Prostate gland (tissue), 2 donors: Measurements from ENCODE around the gene RPS6KA2.

Experiments
- POLR2AphosphoS5 ChIP-seq: sonication (generic); formaldehyde crosslinking; IDR thresholded peaks from one replicate; pipeline ENCODE4 v1.6.1; 2017; ENCODE audit warnings: antibody characterized with exemption
- TF ChIP-seq, protein P1 (sequence below), 4 experiments: fragments of 200-600 bp in 2 of 4; fragments of 450-650 bp in 2 of 4; sonication (generic) in 2 of 4; IDR thresholded peaks; 1 replicate in 3 of 4; 2 replicates in 1 of 4; pipeline ENCODE4 v1.5.1; 2016 to 2019; ENCODE audit warnings: antibody characterized with exemption in 4 of 4, mild to moderate bottlenecking in 2 of 4, moderate library complexity in 2 of 4

DNA sequence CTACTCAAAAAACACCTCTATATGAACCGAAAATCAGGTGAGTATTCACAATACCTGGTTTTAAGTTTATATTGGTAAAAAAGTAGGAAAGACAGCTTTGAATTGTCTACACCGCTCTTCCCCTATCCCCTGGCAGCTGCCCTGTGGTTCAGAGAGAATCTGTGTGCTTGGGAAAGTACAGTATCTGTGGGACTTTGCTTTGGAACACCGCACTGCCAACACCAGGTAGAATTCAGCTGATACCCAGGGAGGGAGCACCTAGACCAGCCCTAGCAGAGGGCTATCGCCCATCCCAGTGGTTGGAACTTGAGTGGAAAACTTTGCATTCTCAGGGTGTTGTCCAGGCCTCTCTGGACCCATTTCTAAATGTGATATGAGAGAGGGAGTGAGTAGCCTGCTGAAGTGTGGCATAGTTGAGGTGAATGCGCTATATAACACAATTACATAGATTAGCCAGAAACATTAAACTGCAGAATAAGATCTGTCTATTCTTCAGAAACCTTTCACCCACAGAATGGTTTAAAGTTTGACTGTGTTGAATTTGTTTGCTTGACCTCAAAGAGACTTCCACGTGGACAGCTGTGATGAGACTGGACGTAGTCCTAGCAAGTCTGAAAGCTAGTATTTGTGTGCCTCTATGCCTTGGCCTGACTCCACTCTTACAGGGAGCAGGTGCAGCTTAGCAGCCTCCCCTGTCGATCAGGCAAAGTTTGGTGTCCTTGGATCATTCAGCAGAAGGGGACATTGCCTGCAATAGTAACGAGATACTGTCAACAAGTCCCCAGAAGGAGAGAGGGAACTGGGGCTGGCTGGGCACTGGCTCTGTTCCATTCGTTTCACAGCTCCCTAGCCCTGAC, 232.8 kb downstream of the RPS6KA2 start:
- TF ChIP-seq, protein P1, sequence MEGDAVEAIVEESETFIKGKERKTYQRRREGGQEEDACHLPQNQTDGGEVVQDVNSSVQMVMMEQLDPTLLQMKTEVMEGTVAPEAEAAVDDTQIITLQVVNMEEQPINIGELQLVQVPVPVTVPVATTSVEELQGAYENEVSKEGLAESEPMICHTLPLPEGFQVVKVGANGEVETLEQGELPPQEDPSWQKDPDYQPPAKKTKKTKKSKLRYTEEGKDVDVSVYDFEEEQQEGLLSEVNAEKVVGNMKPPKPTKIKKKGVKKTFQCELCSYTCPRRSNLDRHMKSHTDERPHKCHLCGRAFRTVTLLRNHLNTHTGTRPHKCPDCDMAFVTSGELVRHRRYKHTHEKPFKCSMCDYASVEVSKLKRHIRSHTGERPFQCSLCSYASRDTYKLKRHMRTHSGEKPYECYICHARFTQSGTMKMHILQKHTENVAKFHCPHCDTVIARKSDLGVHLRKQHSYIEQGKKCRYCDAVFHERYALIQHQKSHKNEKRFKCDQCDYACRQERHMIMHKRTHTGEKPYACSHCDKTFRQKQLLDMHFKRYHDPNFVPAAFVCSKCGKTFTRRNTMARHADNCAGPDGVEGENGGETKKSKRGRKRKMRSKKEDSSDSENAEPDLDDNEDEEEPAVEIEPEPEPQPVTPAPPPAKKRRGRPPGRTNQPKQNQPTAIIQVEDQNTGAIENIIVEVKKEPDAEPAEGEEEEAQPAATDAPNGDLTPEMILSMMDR (IDR thresholded peaks at IDR 0.05) = no peak
- TF ChIP-seq POLR2AphosphoS5 = no peak
